ENCODE results near the gene NFIL3. TPM values are rescaled to one million over a fixed set of nuclear protein-coding genes. Genes with fewer than 3 reads are reported as not detected.

Gene NFIL3
- total and polyA plus RNA-seq, 2 of the 8 experiments (the other 6 are each of a cell fraction or from before 2014, with no cell fraction given), result 3.4 to 13.5 TPM

- H3K14ac ChIP-seq (ENCODE audit: insufficient read length), result no peak overlapping the region
- no peaks in the 10 kb centered on the region for H4K20me1 ChIP-seq (replicated peaks in 1 of 2; ENCODE audit: control insufficient read depth in 1 of 2, insufficient read depth in 2 of 2, low read length in 2 of 2)
- H2BK15ac ChIP-seq (ENCODE audit: low read length), result no peak overlapping the region
- DNase-seq (ENCODE audit: low read depth in 1 of 2, low spot score in 2 of 2) (no peak), FAIRE-seq (no peak)
- no peak overlapping the region for H3K4me2 ChIP-seq (ENCODE audit: insufficient read depth in 1 of 2, low read depth in 2 of 2, low read length in 2 of 2)
- H3K23ac ChIP-seq (ENCODE audit: insufficient read length), result no peak overlapping the region
- no peak overlapping the region for H2AFZ ChIP-seq (ENCODE audit: low read length)
- ChIA-PET POLR2A (ENCODE audit: partially characterized antibody) (no interaction called here), CTCF (ENCODE audit: partially characterized antibody) (no interaction called here)
- no peak overlapping the region for H2BK12ac ChIP-seq (ENCODE audit: low read depth, low read length)
- no peak overlapping the region for H3K4ac ChIP-seq (replicated peaks; ENCODE audit: insufficient read length, low read depth, low read length)
- no peak overlapping the region for H2AK5ac ChIP-seq (ENCODE audit: low read depth, low read length)
- H3K56ac ChIP-seq (replicated peaks; ENCODE audit: insufficient read length, low read depth, low read length), result no peak overlapping the region
- no peaks in the 10 kb centered on the region for H3K27me3 ChIP-seq (replicated peaks in 1 of 4; ENCODE audit: control insufficient read depth in 3 of 4, extremely low read depth in 1 of 4, insufficient read depth in 3 of 4, low read length in 3 of 4)
- no peaks in the 10 kb centered on the region for H3K9me3 ChIP-seq (ENCODE audit: insufficient read depth in 2 of 2, low read depth in 1 of 2, low read length in 1 of 2)
- H3K18ac ChIP-seq (ENCODE audit: extremely low read depth, low read length), result no peak overlapping the region
- no peaks in the 10 kb centered on the region for H3K79me1 ChIP-seq (ENCODE audit: low read depth, low read length)
- H2BK5ac ChIP-seq (ENCODE audit: low read depth, low read length), result no peak overlapping the region
- H3K23me2 ChIP-seq (ENCODE audit: low read depth, low read length), result 0 out of 2 replicates have a peak, but pooled peaks cover 2% of the 10 kb centered on the region
- no peak overlapping the region for H2BK20ac ChIP-seq (ENCODE audit: low read length)
- H4K5ac ChIP-seq (ENCODE audit: insufficient read length, low read depth, low read length), result no peak overlapping the region
- H3K79me2 ChIP-seq (ENCODE audit: control insufficient read depth in 1 of 2, insufficient read depth in 2 of 2, low read length in 2 of 2), result no peaks in the 10 kb centered on the region
- H3K9ac ChIP-seq (replicated peaks in 1 of 4; ENCODE audit: extremely low read depth in 1 of 4, low read depth in 3 of 4, low read length in 3 of 4), result no peak overlapping the region
- H3K27ac ChIP-seq (ENCODE audit: low read depth, low read length), result no peak overlapping the region
- H3K4me3 ChIP-seq (ENCODE audit: extremely low read depth in 1 of 4, insufficient read depth in 2 of 4, low read depth in 3 of 4, low read length in 4 of 4), result no peak overlapping the region
- 92% methylated on average over 2 of the region's 2 CpGs; no CpG with 5 or more reads in 1 of the 2 experiments for WGBS, 2 experiments (ENCODE audit: extremely low coverage in 1 of 2, insufficient coverage in 1 of 2, insufficient read length in 1 of 2, insufficient replicate concordance in 2 of 2, low coverage in 1 of 2, low lambda C conversion rate in 2 of 2, missing lambda C conversion rate in 1 of 2)
- H3K36me3 ChIP-seq (ENCODE audit: control insufficient read depth in 2 of 4, insufficient read depth in 4 of 4, low read length in 3 of 4), result no peaks in the 10 kb centered on the region
- H4K91ac ChIP-seq (replicated peaks; ENCODE audit: insufficient read length, low read length), result no peak overlapping the region
- H2BK120ac ChIP-seq (replicated peaks; ENCODE audit: low read depth, low read length), result no peak overlapping the region
- H3K4me1 ChIP-seq (replicated peaks in 1 of 4; ENCODE audit: control insufficient read depth in 3 of 4, insufficient read depth in 4 of 4, low read length in 3 of 4), result no peaks in the 10 kb centered on the region
- no peak overlapping the region for H4K8ac ChIP-seq (ENCODE audit: extremely low read depth, insufficient read depth, low read length)
- TF ChIP-seq RAD21 (IDR thresholded peaks at IDR 0.05 in 1 of 2, conservative IDR thresholded peaks at IDR 0.05 in 1 of 2; ENCODE audit: low read depth in 2 of 2, low read length in 2 of 2), result no peak
- TF ChIP-seq POLR2AphosphoS5 (IDR thresholded peaks at IDR 0.05; ENCODE audit: low read depth, low read length), result no peak
- no peak for TF ChIP-seq RFX5 (IDR thresholded peaks at IDR 0.05; ENCODE audit: borderline replicate concordance, low read depth, low read length)
- TF ChIP-seq SP1 (IDR thresholded peaks at IDR 0.05; ENCODE audit: low read depth, low read length), result no peak
- TF ChIP-seq BACH1 (IDR thresholded peaks at IDR 0.05; ENCODE audit: low read length), result no peak
- no peak for TF ChIP-seq KDM4A (IDR thresholded peaks at IDR 0.05; ENCODE audit: low read depth, low read length, severe bottlenecking)
- no peak for TF ChIP-seq BCL11A (IDR thresholded peaks at IDR 0.05; ENCODE audit: low read depth in 2 of 2, low read length in 2 of 2)
- TF ChIP-seq EGR1 (IDR thresholded peaks at IDR 0.05; ENCODE audit: borderline replicate concordance, low read depth, low read length), result no peak
- no peak for TF ChIP-seq ASH2L (IDR thresholded peaks at IDR 0.05; ENCODE audit: low read length)
- no peak for TF ChIP-seq HDAC6 (IDR thresholded peaks at IDR 0.05; ENCODE audit: low read depth, low read length)
- no peak for TF ChIP-seq SUZ12 (IDR thresholded peaks at IDR 0.05; ENCODE audit: low read length)
- TF ChIP-seq NANOG (IDR thresholded peaks at IDR 0.05; ENCODE audit: insufficient read depth, low read depth, low read length, poor library complexity, severe bottlenecking), result no peak
- TF ChIP-seq SP2 (IDR thresholded peaks at IDR 0.05; ENCODE audit: low read length), result no peak
These were observed 31.8 kb downstream of the NFIL3 start for GRCh38 chr9:91391818-91392217.

Data from H1 (cell line).